Measurements from ENCODE around the gene SERTM1.

GRCh38 chr13:36681894-36682624 lies 8.2 kb downstream of the SERTM1 start:
- TF ChIP-seq CTCF (conservative IDR thresholded peaks at IDR 0.05; ENCODE audit: low read depth, low read length) (no peak), EZH2phosphoT487 (IDR thresholded peaks at IDR 0.05; ENCODE audit: borderline replicate concordance, low read length) (no peak), EZH2 (IDR thresholded peaks at IDR 0.05; ENCODE audit: low read length, unreplicated experiment) (no peak)
